WTC11 (cell line): ENCODE results near the gene POMGNT2. TPM values are rescaled to one million over a fixed set of nuclear protein-coding genes. Genes with fewer than 3 reads are reported as not detected.

ENCODE experiments used
- ATAC-seq: fragments of 200-7000 bp; cut with Tn5 transposase; 2 replicates; pipeline ENCODE4 v1.10.0; 2021; ENCODE audit warnings: mild to moderate bottlenecking, moderate library complexity
- CTCF ChIA-PET: fragments of 300-600 bp; sonication (Branson Sonifier 250); formaldehyde crosslinking; loops from one replicate; lab custom pipeline; 2021; ENCODE audit warnings: antibody characterized with exemption; lab: Charles Lee
- POLR2A ChIA-PET: fragments of 350-600 bp; sonication (Branson Sonifier 250); formaldehyde crosslinking; loops from one replicate; lab custom pipeline; 2021; ENCODE audit warnings: antibody characterized with exemption; lab: Charles Lee
- DNase-seq: peaks from one replicate; pipeline ENCODE4 v3.0.0; 2021; ENCODE audit warnings: low spot score
- H3K27ac Mint-ChIP-seq: 2 replicates; pipeline ENCODE4 v1.8.0; 2021; ENCODE audit warnings: mixed read lengths
- H3K27me3 Mint-ChIP-seq: 2 replicates; pipeline ENCODE4 v1.8.0; 2021; ENCODE audit warnings: low read depth, mild to moderate bottlenecking, moderate library complexity, mixed read lengths
- H3K36me3 Mint-ChIP-seq: 2 replicates; pipeline ENCODE4 v1.8.0; 2021; ENCODE audit warnings: mixed read lengths
- H3K4me1 Mint-ChIP-seq: 2 replicates; pipeline ENCODE4 v1.8.0; 2022; ENCODE audit warnings: mixed read lengths
- H3K4me3 Mint-ChIP-seq: 2 replicates; pipeline ENCODE4 v1.8.0; 2021; ENCODE audit warnings: mild to moderate bottlenecking, moderate library complexity, mixed read lengths
- H3K9me3 Mint-ChIP-seq: 2 replicates; pipeline ENCODE4 v1.8.0; 2021; ENCODE audit warnings: mixed read lengths
- ARID4B ChIP-seq: sonication (generic); formaldehyde crosslinking; IDR thresholded peaks from 2 replicates; pipeline ENCODE4 v1.8.0; 2023; ENCODE audit warnings: missing genetic modification reagents, mild to moderate bottlenecking, borderline replicate concordance
- CBFB ChIP-seq: sonication (generic); formaldehyde crosslinking; IDR thresholded peaks from 2 replicates; pipeline ENCODE4 v1.8.1; 2022; ENCODE audit warnings: mild to moderate bottlenecking, low read depth, missing genetic modification reagents
- ELF4 ChIP-seq: sonication (generic); formaldehyde crosslinking; IDR thresholded peaks from 2 replicates; pipeline ENCODE4 v1.8.1; 2022; ENCODE audit warnings: low read depth, mild to moderate bottlenecking, moderate library complexity, missing genetic modification reagents
- ESRRA ChIP-seq: sonication (generic); formaldehyde crosslinking; IDR thresholded peaks from 2 replicates; pipeline ENCODE4 v1.8.1; 2022; ENCODE audit warnings: mild to moderate bottlenecking, missing genetic modification reagents, borderline replicate concordance
- FOXP4 ChIP-seq: sonication (generic); formaldehyde crosslinking; IDR thresholded peaks from 2 replicates; pipeline ENCODE4 v1.8.0; 2022; ENCODE audit warnings: mild to moderate bottlenecking, missing genetic modification reagents
- MXD4 ChIP-seq: fragments of 250-450 bp; sonication (Bioruptor Pico); IDR thresholded peaks from 2 replicates; pipeline ENCODE4 v1.8.0; 2021; ENCODE audit warnings: mild to moderate bottlenecking, moderate library complexity, borderline replicate concordance
- NFE2L1 ChIP-seq: sonication (generic); formaldehyde crosslinking; IDR thresholded peaks from 2 replicates; pipeline ENCODE4 v1.8.1; 2023; ENCODE audit warnings: missing genetic modification reagents
- OVOL2 ChIP-seq: fragments of 250-450 bp; sonication (Bioruptor Pico); IDR thresholded peaks from 2 replicates; pipeline ENCODE4 v1.9.0; 2021; ENCODE audit warnings: mild to moderate bottlenecking, borderline replicate concordance
- SMAD3 ChIP-seq: sonication (generic); formaldehyde crosslinking; IDR thresholded peaks from 2 replicates; pipeline ENCODE4 v1.8.0; 2022; ENCODE audit warnings: missing genetic modification reagents, mild to moderate bottlenecking, borderline replicate concordance
- STAT6 ChIP-seq: sonication (generic); formaldehyde crosslinking; conservative IDR thresholded peaks from 2 replicates; pipeline ENCODE4 v1.8.1; 2023; ENCODE audit warnings: mild to moderate bottlenecking, low read depth, missing genetic modification reagents, moderate library complexity
- TEAD4 ChIP-seq: sonication (generic); formaldehyde crosslinking; IDR thresholded peaks from 2 replicates; pipeline ENCODE4 v1.8.0; 2022; ENCODE audit warnings: mild to moderate bottlenecking, missing genetic modification reagents
- USF1 ChIP-seq: sonication (generic); formaldehyde crosslinking; IDR thresholded peaks from 2 replicates; pipeline ENCODE4 v1.8.0; 2022; ENCODE audit warnings: mild to moderate bottlenecking, missing genetic modification reagents
- ZNF121 ChIP-seq: sonication (generic); formaldehyde crosslinking; IDR thresholded peaks from 2 replicates; pipeline ENCODE4 v1.8.0; 2023; ENCODE audit warnings: missing genetic modification reagents
- ZNF416 ChIP-seq: fragments of 250-450 bp; sonication (Bioruptor Pico); IDR thresholded peaks from 2 replicates; pipeline ENCODE4 v1.9.0; 2021; ENCODE audit warnings: mild to moderate bottlenecking, inconsistent platforms
- ZNF532 ChIP-seq: fragments of 250-450 bp; sonication (Bioruptor Pico); IDR thresholded peaks from 2 replicates; pipeline ENCODE4 v1.9.0; 2021; ENCODE audit warnings: mild to moderate bottlenecking, borderline replicate concordance
- ZSCAN18 ChIP-seq: fragments of 250-450 bp; sonication (Bioruptor Pico); IDR thresholded peaks from 2 replicates; pipeline ENCODE4 v2.1.2; 2022; ENCODE audit warnings: mild to moderate bottlenecking, moderate library complexity
- total RNA-seq: library from RNA; stranded (reverse); gene quantifications from 3 replicates; pipeline ENCODE4 v1.2.3, GENCODE V29; 2021

Gene POMGNT2
- total RNA-seq, 1 experiment from 2014 or later, result 12.5 TPM

- TF ChIP-seq ARID4B (CRISPR knock-in tag) (no peak), ESRRA (CRISPR knock-in tag) (no peak), OVOL2 (CRISPR knock-in tag) (no peak), CBFB (CRISPR knock-in tag) (no peak), ZNF532 (CRISPR knock-in tag) (no peak), TEAD4 (CRISPR knock-in tag) (no peak), ELF4 (CRISPR knock-in tag) (no peak)
Observed at GRCh38 chr3:43095370-43095769, 10.5 kb downstream of the POMGNT2 start (continued).

- no peak for ATAC-seq
- peaks cover 12% of the 10 kb centered on the region; the same call in 1 of the 2 replicates for H3K4me1 Mint-ChIP-seq
- no peaks in the 10 kb centered on the region for H3K27me3 Mint-ChIP-seq
- no peak overlapping the region for H3K4me3 Mint-ChIP-seq
- ChIA-PET POLR2A (no interaction called here), CTCF (no interaction called here)
- H3K9me3 Mint-ChIP-seq, result no peaks in the 10 kb centered on the region
- H3K36me3 Mint-ChIP-seq, result no peaks in the 10 kb centered on the region
- H3K27ac Mint-ChIP-seq, result no peak overlapping the region
- no peak for DNase-seq
- TF ChIP-seq STAT6 (CRISPR knock-in tag) (no peak), ZNF121 (CRISPR knock-in tag) (no peak), ARID4B (CRISPR knock-in tag) (no peak), MXD4 (CRISPR knock-in tag) (no peak), USF1 (no peak), NFE2L1 (CRISPR knock-in tag) (no peak), ZSCAN18 (CRISPR knock-in tag) (no peak), FOXP4 (CRISPR knock-in tag) (no peak), ZNF416 (CRISPR knock-in tag) (no peak), SMAD3 (CRISPR knock-in tag) (no peak)
Observed at GRCh38 chr3:43094851-43095250, 11.0 kb downstream of the POMGNT2 start.
